H1 (cell line): ENCODE data around the gene PTPN1. TPM values are rescaled to one million over a fixed set of nuclear protein-coding genes. Genes with fewer than 3 reads are reported as not detected.

Experiments
- CBX5 ChIP-seq: fragments of 300-800, 300-1000 bp; sonication (generic); IDR thresholded peaks from 2 replicates; pipeline ENCODE4 v1.7.1; 2016; ENCODE audit warnings: antibody characterized with exemption, low read length, low read depth
- GABPA ChIP-seq: IDR thresholded peaks from 2 replicates; pipeline ENCODE4 v1.6.1; 2011; ENCODE audit warnings: mild to moderate bottlenecking, low read length, moderate library complexity, borderline replicate concordance; ENCODE audit not compliant: insufficient read depth
- HDAC2 ChIP-seq, 2 experiments: fragments of 300-600 bp in 1 of 2; sonication (generic) in 1 of 2; IDR thresholded peaks; 2 replicates each; pipeline ENCODE4 v1.6.1; 2011 to 2012; ENCODE audit warnings: low read depth in 2 of 2, low read length in 2 of 2, mild to moderate bottlenecking in 2 of 2, moderate library complexity in 2 of 2, borderline replicate concordance in 1 of 2, inconsistent platforms in 1 of 2
- SIRT6 ChIP-seq: IDR thresholded peaks from one replicate; pipeline ENCODE4 v1.7.1; 2012; ENCODE audit warnings: low read length, inconsistent platforms
- SP2 ChIP-seq: IDR thresholded peaks from 2 replicates; pipeline ENCODE4 v1.6.1; 2012; ENCODE audit warnings: mild to moderate bottlenecking, low read length, inconsistent platforms
- SRF ChIP-seq: IDR thresholded peaks from 2 replicates; pipeline ENCODE4 v1.6.1; 2011; ENCODE audit warnings: mild to moderate bottlenecking, low read depth, low read length, moderate library complexity
- TAF7 ChIP-seq: optimal IDR thresholded peaks from 2 replicates; pipeline ENCODE3; 2011; ENCODE audit warnings: low read depth, mild to moderate bottlenecking, inconsistent platforms, low read length, moderate library complexity, borderline replicate concordance
- TBP ChIP-seq: IDR thresholded peaks from 2 replicates; pipeline ENCODE4 v1.6.1; 2011; ENCODE audit warnings: low read depth, low read length, improper control_type of control experiment
- polyA plus RNA-seq, 7 experiments: library from polyadenylated mRNA; depleted of rRNA in 3 of 7; stranded (reverse) in 5 of 7; unstranded in 2 of 7; fragments of >200 nt in 5 of 7; fragments of 200-250 nt in 2 of 7; gene quantifications; 1 replicate in 5 of 7; 2 replicates in 1 of 7; 4 replicates in 1 of 7; pipeline versions ENCODE4 v1.2.1 to v1.2.3, GENCODE V29; 2011 to 2013; ENCODE audit warnings: missing spikeins in 2 of 7, mixed read lengths in 2 of 7
- total RNA-seq: library from RNA; stranded (reverse); fragmentation: NEBNext Ultra II Directional; extraction: Animal tissue kit (Norgen Biotek cat#: 25700); gene quantifications from 2 replicates; pipeline ENCODE4 v1.2.1, GENCODE V29; 2021
- TF ChIP-seq, protein P1 (sequence below): fragments of 300-600 bp; sonication (generic); IDR thresholded peaks from 2 replicates; pipeline ENCODE4 v1.7.1; 2012; ENCODE audit warnings: low read length, moderate library complexity, mild to moderate bottlenecking, inconsistent platforms; ENCODE audit not compliant: insufficient replicate concordance
- TF ChIP-seq, protein P2 (sequence below): IDR thresholded peaks from 2 replicates; pipeline ENCODE4 v1.6.1; 2011; ENCODE audit warnings: low read length, improper control_type of control experiment

Gene PTPN1
- total and polyA plus RNA-seq, 2 of the 8 experiments (the other 6 are each of a cell fraction or from before 2014, with no cell fraction given): 18.6 to 32.1 TPM

DNA sequence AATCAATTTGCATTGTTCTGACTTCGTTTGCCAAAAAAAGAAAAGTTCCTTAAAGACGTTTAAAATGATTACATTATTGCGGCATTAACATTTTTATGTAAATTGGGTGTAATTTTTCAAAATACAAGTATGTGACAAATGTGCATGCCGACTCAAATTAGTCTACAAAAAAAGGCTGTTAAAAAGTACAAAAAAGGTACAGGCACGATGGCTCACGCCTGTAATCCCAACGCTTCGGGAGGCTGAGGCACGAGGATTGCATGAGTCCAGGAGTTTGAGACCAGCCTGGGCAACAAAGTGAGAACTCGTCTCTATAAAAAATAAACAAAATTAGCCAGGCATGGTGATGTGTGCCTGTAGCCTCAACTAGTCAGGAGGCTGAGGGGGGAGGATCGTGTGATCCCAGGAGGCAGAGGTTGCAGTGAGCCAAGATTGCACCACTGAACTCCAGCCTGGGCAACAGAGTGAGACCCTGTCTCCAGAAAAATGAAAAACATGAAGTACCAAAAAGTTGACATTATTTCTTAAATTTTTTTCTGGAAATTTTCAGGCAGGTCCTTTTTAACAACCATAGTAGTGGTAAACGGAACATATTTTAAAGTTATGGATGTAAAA lies 90.2 kb downstream of the PTPN1 start (continued):
- TF ChIP-seq, protein P1, sequence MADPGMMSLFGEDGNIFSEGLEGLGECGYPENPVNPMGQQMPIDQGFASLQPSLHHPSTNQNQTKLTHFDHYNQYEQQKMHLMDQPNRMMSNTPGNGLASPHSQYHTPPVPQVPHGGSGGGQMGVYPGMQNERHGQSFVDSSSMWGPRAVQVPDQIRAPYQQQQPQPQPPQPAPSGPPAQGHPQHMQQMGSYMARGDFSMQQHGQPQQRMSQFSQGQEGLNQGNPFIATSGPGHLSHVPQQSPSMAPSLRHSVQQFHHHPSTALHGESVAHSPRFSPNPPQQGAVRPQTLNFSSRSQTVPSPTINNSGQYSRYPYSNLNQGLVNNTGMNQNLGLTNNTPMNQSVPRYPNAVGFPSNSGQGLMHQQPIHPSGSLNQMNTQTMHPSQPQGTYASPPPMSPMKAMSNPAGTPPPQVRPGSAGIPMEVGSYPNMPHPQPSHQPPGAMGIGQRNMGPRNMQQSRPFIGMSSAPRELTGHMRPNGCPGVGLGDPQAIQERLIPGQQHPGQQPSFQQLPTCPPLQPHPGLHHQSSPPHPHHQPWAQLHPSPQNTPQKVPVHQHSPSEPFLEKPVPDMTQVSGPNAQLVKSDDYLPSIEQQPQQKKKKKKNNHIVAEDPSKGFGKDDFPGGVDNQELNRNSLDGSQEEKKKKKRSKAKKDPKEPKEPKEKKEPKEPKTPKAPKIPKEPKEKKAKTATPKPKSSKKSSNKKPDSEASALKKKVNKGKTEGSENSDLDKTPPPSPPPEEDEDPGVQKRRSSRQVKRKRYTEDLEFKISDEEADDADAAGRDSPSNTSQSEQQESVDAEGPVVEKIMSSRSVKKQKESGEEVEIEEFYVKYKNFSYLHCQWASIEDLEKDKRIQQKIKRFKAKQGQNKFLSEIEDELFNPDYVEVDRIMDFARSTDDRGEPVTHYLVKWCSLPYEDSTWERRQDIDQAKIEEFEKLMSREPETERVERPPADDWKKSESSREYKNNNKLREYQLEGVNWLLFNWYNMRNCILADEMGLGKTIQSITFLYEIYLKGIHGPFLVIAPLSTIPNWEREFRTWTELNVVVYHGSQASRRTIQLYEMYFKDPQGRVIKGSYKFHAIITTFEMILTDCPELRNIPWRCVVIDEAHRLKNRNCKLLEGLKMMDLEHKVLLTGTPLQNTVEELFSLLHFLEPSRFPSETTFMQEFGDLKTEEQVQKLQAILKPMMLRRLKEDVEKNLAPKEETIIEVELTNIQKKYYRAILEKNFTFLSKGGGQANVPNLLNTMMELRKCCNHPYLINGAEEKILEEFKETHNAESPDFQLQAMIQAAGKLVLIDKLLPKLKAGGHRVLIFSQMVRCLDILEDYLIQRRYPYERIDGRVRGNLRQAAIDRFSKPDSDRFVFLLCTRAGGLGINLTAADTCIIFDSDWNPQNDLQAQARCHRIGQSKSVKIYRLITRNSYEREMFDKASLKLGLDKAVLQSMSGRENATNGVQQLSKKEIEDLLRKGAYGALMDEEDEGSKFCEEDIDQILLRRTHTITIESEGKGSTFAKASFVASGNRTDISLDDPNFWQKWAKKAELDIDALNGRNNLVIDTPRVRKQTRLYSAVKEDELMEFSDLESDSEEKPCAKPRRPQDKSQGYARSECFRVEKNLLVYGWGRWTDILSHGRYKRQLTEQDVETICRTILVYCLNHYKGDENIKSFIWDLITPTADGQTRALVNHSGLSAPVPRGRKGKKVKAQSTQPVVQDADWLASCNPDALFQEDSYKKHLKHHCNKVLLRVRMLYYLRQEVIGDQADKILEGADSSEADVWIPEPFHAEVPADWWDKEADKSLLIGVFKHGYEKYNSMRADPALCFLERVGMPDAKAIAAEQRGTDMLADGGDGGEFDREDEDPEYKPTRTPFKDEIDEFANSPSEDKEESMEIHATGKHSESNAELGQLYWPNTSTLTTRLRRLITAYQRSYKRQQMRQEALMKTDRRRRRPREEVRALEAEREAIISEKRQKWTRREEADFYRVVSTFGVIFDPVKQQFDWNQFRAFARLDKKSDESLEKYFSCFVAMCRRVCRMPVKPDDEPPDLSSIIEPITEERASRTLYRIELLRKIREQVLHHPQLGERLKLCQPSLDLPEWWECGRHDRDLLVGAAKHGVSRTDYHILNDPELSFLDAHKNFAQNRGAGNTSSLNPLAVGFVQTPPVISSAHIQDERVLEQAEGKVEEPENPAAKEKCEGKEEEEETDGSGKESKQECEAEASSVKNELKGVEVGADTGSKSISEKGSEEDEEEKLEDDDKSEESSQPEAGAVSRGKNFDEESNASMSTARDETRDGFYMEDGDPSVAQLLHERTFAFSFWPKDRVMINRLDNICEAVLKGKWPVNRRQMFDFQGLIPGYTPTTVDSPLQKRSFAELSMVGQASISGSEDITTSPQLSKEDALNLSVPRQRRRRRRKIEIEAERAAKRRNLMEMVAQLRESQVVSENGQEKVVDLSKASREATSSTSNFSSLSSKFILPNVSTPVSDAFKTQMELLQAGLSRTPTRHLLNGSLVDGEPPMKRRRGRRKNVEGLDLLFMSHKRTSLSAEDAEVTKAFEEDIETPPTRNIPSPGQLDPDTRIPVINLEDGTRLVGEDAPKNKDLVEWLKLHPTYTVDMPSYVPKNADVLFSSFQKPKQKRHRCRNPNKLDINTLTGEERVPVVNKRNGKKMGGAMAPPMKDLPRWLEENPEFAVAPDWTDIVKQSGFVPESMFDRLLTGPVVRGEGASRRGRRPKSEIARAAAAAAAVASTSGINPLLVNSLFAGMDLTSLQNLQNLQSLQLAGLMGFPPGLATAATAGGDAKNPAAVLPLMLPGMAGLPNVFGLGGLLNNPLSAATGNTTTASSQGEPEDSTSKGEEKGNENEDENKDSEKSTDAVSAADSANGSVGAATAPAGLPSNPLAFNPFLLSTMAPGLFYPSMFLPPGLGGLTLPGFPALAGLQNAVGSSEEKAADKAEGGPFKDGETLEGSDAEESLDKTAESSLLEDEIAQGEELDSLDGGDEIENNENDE: no peak
- no peak for TF ChIP-seq GABPA
- no peak for TF ChIP-seq HDAC2 (IDR thresholded peaks at IDR 0.05; ENCODE audit: borderline replicate concordance in 1 of 2, low read depth in 2 of 2, low read length in 2 of 2)
- TF ChIP-seq SRF: no peak
- no peak for TF ChIP-seq SP2
- TF ChIP-seq TAF7: no peak
- no peak for TF ChIP-seq SIRT6
- TF ChIP-seq CBX5: no peak
- TF ChIP-seq, protein P2, sequence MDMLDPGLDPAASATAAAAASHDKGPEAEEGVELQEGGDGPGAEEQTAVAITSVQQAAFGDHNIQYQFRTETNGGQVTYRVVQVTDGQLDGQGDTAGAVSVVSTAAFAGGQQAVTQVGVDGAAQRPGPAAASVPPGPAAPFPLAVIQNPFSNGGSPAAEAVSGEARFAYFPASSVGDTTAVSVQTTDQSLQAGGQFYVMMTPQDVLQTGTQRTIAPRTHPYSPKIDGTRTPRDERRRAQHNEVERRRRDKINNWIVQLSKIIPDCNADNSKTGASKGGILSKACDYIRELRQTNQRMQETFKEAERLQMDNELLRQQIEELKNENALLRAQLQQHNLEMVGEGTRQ: no peak
- TF ChIP-seq TBP: no peak
